Regular cardiac myocyte (primary cell): ENCODE data around the gene NONO. TPM values are rescaled to one million over a fixed set of nuclear protein-coding genes. Genes with fewer than 3 reads are reported as not detected.

Experiments
- total RNA-seq: library from RNA; depleted of rRNA; stranded (reverse); fragments of >200 nt; gene quantifications from 2 replicates; pipeline ENCODE4 v1.2.3, GENCODE V29; 2014

The NONO gene, protein sequence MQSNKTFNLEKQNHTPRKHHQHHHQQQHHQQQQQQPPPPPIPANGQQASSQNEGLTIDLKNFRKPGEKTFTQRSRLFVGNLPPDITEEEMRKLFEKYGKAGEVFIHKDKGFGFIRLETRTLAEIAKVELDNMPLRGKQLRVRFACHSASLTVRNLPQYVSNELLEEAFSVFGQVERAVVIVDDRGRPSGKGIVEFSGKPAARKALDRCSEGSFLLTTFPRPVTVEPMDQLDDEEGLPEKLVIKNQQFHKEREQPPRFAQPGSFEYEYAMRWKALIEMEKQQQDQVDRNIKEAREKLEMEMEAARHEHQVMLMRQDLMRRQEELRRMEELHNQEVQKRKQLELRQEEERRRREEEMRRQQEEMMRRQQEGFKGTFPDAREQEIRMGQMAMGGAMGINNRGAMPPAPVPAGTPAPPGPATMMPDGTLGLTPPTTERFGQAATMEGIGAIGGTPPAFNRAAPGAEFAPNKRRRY
- 307 and 422 TPM in 2 replicates for total RNA-seq

DNA sequence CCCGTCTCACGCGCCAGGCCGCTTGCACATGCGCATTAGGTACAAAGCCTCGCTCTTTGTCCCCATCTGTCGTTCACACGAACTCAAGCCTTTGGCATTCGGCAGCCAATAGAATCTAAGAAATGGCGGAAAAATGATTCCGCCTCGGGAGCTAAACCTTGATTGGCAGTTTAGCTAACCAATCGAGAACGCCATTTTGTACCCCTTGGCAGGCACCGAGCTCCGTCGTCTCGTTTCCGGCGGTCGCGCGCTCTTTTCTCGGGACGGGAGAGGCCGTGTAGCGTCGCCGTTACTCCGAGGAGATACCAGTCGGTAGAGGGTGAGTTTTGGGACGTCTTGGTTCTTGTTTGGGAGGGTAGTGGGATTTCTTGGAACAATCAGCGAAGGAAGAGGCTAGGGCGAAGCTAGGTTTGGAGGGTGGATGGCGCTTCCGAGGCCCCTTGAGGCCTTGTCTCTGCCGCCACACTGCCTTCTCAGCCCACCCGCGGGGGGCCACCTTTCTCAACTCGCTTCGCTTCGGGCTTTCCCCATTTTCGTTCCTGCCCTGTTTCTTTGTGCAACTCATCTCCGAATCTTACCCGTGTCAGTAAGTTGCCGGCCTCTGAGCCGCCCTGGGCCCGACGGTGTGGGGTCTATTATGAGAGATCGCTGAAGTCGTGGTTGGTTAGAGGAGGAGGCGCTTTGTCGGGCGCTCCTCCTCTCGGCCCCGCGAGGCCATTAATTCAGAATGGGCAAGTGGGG is at the start of gene NONO:
Gene NONO (plus strand): TSS at position 233 of the 741 bp plus-strand sequence. CDS start 7,003 bp downstream, outside the sequence.

GRCh38 chrX:71254092-71254963 is 29.1 kb upstream of the NONO start, which contains the start of gene ZMYM3:
TSS of gene ZMYM3 (minus strand) at chrX:71254140. CDS start at chrX:71253255, 885 bp downstream.

DNA sequence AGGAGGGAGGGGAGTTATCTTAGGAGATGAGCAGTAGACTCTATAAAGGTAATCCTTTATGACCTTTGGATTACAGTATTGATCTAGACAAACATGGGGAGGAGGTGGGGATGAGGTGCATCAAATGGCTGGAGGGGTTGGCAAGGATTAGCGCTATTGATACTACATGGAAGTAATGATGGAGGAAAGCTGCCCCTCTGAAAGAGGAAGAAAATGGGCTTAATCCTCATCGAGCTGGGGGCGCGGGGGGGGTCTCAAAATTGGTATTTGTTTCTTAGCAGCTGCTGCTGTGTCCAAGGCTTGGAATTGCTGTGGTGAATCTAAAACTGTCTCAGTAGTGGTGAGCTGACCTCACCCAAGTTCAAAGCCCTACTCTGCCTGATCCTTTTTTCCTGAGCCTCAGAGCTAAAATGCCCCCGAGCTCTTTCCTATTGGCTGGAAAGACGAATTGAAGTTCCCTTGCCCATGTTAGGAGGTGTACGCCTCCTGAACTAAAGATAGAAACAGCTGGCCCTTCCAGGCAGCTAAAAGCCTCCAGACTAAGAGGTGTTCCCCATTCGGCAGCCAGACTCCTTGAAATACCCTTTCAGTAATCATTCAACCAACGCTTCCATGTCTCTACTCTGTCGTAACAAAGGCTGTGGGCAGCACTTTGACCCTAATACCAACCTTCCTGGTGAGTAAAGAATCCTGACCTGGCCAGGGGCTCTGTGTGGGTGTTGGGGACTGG is 17.9 kb downstream of the NONO start, which contains the start of gene ITGB1BP2:
Gene ITGB1BP2 (plus strand): TSS at position 556 of the 730 bp plus-strand sequence. CDS start 57 bp downstream, at position 613.

Other genes starting within 250 kb of the NONO start
- 62.0 and 62.9 TPM in 2 replicates for gene SNX12, start 215.3 kb upstream of the NONO start, total RNA-seq
- 2.7 and 6.8 TPM in 2 replicates for gene FOXO4, start 187.8 kb upstream of the NONO start, total RNA-seq
- gene CXorf65, start 176.9 kb upstream of the NONO start, total RNA-seq = not detected in 2 replicates
- gene IL2RG, start 172.1 kb upstream of the NONO start, total RNA-seq = not detected in 2 replicates
- gene MED12, start 165.0 kb upstream of the NONO start, total RNA-seq = 10.4 and 12.8 TPM in 2 replicates
- under 0.01 TPM in 2 replicates for gene NLGN3, start 138.8 kb upstream of the NONO start, total RNA-seq
- gene GJB1, start 60.4 kb upstream of the NONO start, total RNA-seq = not detected in 2 replicates
- 11.3 and 13.5 TPM in 2 replicates for gene ZMYM3, start 29.5 kb upstream of the NONO start, total RNA-seq
- gene ITGB1BP2, start 18.1 kb downstream of the NONO start, total RNA-seq = 1.2 and 1.7 TPM in 2 replicates
- 32.1 and 44.3 TPM in 2 replicates for gene TAF1, start 82.7 kb downstream of the NONO start, total RNA-seq
- 56.9 and 117 TPM in 2 replicates for gene OGT, start 249.5 kb downstream of the NONO start, total RNA-seq